ENCODE measurements around the gene CHMP2A. TPM values are rescaled to one million over a fixed set of nuclear protein-coding genes. Genes with fewer than 3 reads are reported as not detected.
"Not testable (repeated sequence)": the region's sequence is repeated elsewhere in the genome, so short reads cannot be mapped to it uniquely, and the experiment has no call there.

The CHMP2A gene
- total RNA-seq, 1 experiment from 2014 or later: 109 TPM

GRCh38 chr19:58543826-58544590 lies 10.9 kb downstream of the CHMP2A start, which contains the start of gene TRIM28 (continued):
- peak; percentile 36; the same call in 1 of the 2 replicates for TF ChIP-seq USF2 (CRISPR knock-in tag; IDR thresholded peaks at IDR 0.05)
- no peak for TF ChIP-seq ELF4 (CRISPR knock-in tag; IDR thresholded peaks at IDR 0.05; ENCODE audit: low read depth)
- peak; percentile 72; the same call in 1 of the 2 replicates for TF ChIP-seq NFATC4 (CRISPR knock-in tag; IDR thresholded peaks at IDR 0.05)
- TF ChIP-seq ZSCAN18 (CRISPR knock-in tag; IDR thresholded peaks at IDR 0.05): no peak
- TF ChIP-seq ESRRA (CRISPR knock-in tag; IDR thresholded peaks at IDR 0.05; ENCODE audit: borderline replicate concordance): no peak
- no peak for TF ChIP-seq IRF2 (CRISPR knock-in tag; IDR thresholded peaks at IDR 0.05; ENCODE audit: borderline replicate concordance, low read depth)
- no peak for TF ChIP-seq HMGA2 (CRISPR knock-in tag; IDR thresholded peaks at IDR 0.05)
- TF ChIP-seq ARID4B (CRISPR knock-in tag; IDR thresholded peaks at IDR 0.05; ENCODE audit: borderline replicate concordance): 0 out of 2 replicates have a peak, but pooled peaks have one; percentile 48
- peak; percentile 52; the same call in 1 of the 2 replicates for TF ChIP-seq ZNF317 (CRISPR knock-in tag; IDR thresholded peaks at IDR 0.05; ENCODE audit: borderline replicate concordance, low read depth)
- TF ChIP-seq KAT7 (CRISPR knock-in tag; IDR thresholded peaks at IDR 0.05; ENCODE audit: borderline replicate concordance): no peak
- TF ChIP-seq CBFB (CRISPR knock-in tag; IDR thresholded peaks at IDR 0.05; ENCODE audit: low read depth): no peak
- peak; percentile 78; the same call in 1 of the 2 replicates for TF ChIP-seq MYBL2 (CRISPR knock-in tag; IDR thresholded peaks at IDR 0.05)

- H3K27ac Mint-ChIP-seq; ATAC-seq; H3K9me3 Mint-ChIP-seq; DNase-seq (ENCODE audit: low spot score): not testable (repeated sequence)
- ChIA-PET POLR2A (interaction anchor here (1.5 to 3.2 kb wide), 4 partner anchors 11 to 23 kb away, joined by 12 to 30 read pairs (median 20); partner anchors contain the start of genes CHMP2A, UBE2M and ZBTB45), CTCF (interaction anchor here (0.6 to 5.9 kb wide), 3 partner anchors 24 to 324 kb away, joined by 4 to 60 read pairs (median 17); partner anchors contain the start of gene ZBTB45)
- Mint-ChIP-seq H3K4me1 (peaks cover 22% of the 10 kb centered on the region), H3K27me3 (ENCODE audit: low read depth) (peaks cover 49% of the 10 kb centered on the region), H3K36me3 (peaks cover 28% of the 10 kb centered on the region), H3K4me3 (peak overlapping the region; percentile 30)
Observed at GRCh38 chr19:58542641-58543372, 12.1 kb downstream of the CHMP2A start.

- H3K27me3 Mint-ChIP-seq (ENCODE audit: low read depth): peaks cover 51% of the 10 kb centered on the region
- POLR2A ChIA-PET: interaction anchor here (1.5 kb wide), 1 partner anchor 19 kb away, joined by 15 read pairs; the partner anchor contains the start of gene ZBTB45
- H3K27ac Mint-ChIP-seq; DNase-seq (ENCODE audit: low spot score); H3K4me3 Mint-ChIP-seq; ATAC-seq; H3K36me3 Mint-ChIP-seq; H3K9me3 Mint-ChIP-seq: not testable (repeated sequence)
- peaks cover 12% of the 10 kb centered on the region for H3K4me1 Mint-ChIP-seq
- CTCF ChIA-PET: interaction anchor here (2.2 kb wide), 1 partner anchor 19 kb away, joined by 21 read pairs; the partner anchor contains the start of gene ZBTB45
Observed at GRCh38 chr19:58539169-58539559, 15.7 kb downstream of the CHMP2A start.
